BE2C (cell line): ENCODE measurements around the gene FAM171A1.

ENCODE experiments used
- DNase-seq: peaks from one replicate; pipeline ENCODE4 v3.0.0-alpha.2; 2020
- H3K27me3 ChIP-seq: fragments of 250-450 bp; sonication (Bioruptor Pico); 2 replicates; pipeline ENCODE4 v1.5.1; 2020; ENCODE audit warnings: mild to moderate bottlenecking
- H3K36me3 ChIP-seq: fragments of 250-450 bp; sonication (Bioruptor Pico); 2 replicates; pipeline ENCODE4 v1.5.1; 2020; ENCODE audit warnings: mild to moderate bottlenecking
- H3K4me1 ChIP-seq: fragments of 250-450 bp; sonication (Bioruptor Pico); 2 replicates; pipeline ENCODE4 v1.5.1; 2020
- H3K4me3 ChIP-seq: 2 replicates; pipeline ENCODE4 v1.5.1; 2011; ENCODE audit warnings: low read depth, low read length
- H3K9me3 ChIP-seq: fragments of 250-450 bp; sonication (Bioruptor Pico); 2 replicates; pipeline ENCODE4 v1.5.1; 2020
- TF ChIP-seq, protein P1 (sequence below): IDR thresholded peaks from 2 replicates; pipeline ENCODE4 v1.5.1; 2012; ENCODE audit warnings: mild to moderate bottlenecking, low read depth, low read length

The FAM171A1 gene

DNA sequence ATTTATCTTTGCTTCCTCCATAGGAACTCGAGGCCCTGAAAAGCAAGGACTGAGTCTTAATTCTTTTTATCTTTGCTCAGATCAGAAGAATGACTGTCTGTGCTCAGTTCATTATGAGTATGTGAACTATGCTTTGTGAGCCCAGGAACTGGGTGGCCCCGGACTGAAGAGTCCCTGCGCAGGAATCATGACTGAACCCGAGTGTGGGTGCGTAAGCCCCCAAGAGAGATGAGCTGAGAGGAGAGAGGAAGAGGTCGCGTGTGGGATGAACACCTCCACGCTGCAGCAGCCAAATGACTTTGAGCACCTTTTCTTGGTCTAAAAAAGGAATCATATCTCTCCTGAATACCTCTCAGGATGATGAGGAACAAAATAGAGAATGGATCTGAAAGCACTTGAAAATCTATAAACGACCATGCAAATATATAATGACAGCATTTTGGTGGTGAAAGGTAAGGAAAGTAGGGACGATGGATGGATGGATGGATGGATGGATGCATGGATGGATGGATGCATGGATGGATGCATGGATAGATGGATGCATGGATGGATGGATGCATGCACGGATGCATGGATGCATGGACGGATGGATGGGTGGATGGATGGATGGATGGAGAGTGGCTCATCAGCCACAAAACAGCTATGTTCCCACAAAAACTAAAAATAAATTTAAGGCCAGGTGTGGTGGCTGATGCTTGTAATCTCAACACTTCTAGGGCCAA is 19.8 kb downstream of the FAM171A1 start:
- DNase-seq, result no peak
- TF ChIP-seq, protein P1, sequence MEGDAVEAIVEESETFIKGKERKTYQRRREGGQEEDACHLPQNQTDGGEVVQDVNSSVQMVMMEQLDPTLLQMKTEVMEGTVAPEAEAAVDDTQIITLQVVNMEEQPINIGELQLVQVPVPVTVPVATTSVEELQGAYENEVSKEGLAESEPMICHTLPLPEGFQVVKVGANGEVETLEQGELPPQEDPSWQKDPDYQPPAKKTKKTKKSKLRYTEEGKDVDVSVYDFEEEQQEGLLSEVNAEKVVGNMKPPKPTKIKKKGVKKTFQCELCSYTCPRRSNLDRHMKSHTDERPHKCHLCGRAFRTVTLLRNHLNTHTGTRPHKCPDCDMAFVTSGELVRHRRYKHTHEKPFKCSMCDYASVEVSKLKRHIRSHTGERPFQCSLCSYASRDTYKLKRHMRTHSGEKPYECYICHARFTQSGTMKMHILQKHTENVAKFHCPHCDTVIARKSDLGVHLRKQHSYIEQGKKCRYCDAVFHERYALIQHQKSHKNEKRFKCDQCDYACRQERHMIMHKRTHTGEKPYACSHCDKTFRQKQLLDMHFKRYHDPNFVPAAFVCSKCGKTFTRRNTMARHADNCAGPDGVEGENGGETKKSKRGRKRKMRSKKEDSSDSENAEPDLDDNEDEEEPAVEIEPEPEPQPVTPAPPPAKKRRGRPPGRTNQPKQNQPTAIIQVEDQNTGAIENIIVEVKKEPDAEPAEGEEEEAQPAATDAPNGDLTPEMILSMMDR, result no peak
- H3K4me1 ChIP-seq, result no peaks in the 10 kb centered on the region

DNA sequence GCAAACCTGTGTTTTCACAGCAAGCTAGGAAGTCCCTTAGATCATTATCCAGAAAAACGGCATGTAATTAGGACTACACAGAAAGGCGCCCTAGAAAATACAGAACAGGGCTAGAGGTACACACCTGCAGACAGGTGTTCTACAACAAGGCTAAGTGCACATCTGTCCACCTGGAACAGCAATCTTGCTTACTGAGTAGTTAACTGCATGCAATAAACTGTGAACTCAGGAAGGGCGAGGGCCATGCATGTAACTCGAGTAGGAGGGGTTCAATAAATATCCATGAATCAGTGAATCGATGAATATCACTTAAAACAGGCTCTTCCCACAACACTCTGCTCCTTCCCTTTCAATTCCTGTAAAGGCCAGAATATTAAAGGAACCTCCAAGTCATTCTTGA is 22.0 kb downstream of the FAM171A1 start:
- no peak for DNase-seq
- H3K4me3 ChIP-seq, result no peak overlapping the region
- TF ChIP-seq, protein P1, result no peak
- no peaks in the 10 kb centered on the region for H3K27me3 ChIP-seq
- H3K9me3 ChIP-seq, result no peaks in the 10 kb centered on the region
- no peaks in the 10 kb centered on the region for H3K4me1 ChIP-seq
- no peaks in the 10 kb centered on the region for H3K36me3 ChIP-seq

More for the DNA sequence above, 19.8 kb downstream of the FAM171A1 start:
- Histone ChIP-seq H3K36me3 (no peaks in the 10 kb centered on the region), H3K9me3 (no peaks in the 10 kb centered on the region), H3K27me3 (no peaks in the 10 kb centered on the region), H3K4me3 (no peak overlapping the region)

DNA sequence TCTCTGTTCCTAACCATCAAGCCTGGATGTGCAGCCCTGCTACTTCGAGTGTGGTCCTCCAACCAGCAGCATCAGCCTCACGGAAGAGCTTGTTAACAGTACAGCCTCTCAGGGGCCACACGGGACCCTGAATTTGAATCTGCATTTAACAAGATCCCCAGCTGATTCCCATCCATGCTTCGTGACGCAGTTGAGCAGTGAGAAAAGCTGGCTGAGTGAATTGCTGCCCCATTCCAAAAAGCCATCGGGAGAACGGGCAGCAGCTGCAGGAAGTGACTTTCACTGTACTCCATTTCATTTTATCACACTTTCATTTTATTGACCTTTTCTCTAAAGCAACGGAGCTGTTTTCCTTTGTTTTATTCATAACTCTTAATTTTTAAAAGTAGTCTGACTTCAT is 22.5 kb downstream of the FAM171A1 start:
- DNase-seq, result no peak
- H3K4me3 ChIP-seq, result no peak overlapping the region
- H3K4me1 ChIP-seq, result no peaks in the 10 kb centered on the region
- H3K9me3 ChIP-seq, result no peaks in the 10 kb centered on the region
- no peaks in the 10 kb centered on the region for H3K36me3 ChIP-seq
- H3K27me3 ChIP-seq, result no peaks in the 10 kb centered on the region
- TF ChIP-seq, protein P1, result no peak

DNA sequence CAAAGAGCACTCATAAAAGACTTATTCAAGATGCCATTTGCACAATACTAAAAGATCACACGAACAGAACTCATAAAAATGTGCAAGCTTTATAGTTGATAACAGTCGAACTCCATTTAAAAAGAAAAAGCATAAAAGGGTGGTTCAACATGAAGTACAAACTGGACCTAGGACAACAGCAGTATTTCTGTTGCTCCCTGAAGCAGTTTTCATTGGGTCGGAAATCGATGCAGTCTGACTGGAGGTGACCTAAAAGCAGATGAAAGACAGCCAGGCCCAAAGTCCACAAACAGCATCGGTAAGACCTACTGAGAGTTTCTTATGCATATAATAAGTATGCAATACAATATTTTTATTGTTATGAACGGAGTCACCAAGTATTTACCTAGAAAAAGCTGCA is 23.9 kb downstream of the FAM171A1 start:
- Histone ChIP-seq H3K4me1 (no peaks in the 10 kb centered on the region), H3K4me3 (no peak overlapping the region), H3K36me3 (no peaks in the 10 kb centered on the region), H3K9me3 (no peaks in the 10 kb centered on the region), H3K27me3 (no peaks in the 10 kb centered on the region)
- TF ChIP-seq, protein P1, result no peak
- DNase-seq, result no peak

DNA sequence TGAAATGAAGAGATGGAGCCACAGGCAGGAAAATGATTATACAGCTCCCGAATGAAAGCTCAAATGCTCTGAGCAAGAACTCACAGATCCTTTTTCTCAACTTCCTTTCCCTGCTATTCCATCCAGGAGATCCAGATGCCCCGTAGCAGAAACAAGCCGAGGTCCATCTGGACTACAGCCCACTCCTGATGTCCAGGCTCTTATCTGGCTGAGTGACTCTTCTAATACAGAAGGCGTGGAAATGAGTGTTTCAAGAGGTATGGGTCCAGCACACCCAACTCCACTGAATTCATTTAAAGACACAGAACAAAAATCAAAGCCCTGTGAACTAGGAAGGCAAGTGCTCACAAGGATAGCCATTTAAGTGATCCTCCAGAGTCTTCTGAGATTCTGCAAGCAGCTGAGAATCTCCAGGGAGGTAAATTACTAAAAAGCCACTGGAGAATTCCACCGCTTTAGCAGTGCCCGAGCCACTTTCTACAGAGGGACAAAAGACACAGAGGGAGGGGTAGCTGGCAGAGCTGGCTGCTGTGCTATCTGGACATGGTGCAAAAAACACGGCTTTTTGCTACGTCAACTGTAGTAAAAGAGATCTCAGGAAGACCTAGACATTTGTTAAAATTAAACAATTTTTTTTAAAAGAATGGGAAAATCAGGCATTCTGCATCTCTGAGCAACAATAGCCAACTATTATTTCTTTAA is 24.5 kb downstream of the FAM171A1 start:
- no peaks in the 10 kb centered on the region for H3K27me3 ChIP-seq

More for the DNA sequence above, 24.5 kb downstream of the FAM171A1 start:
- no peaks in the 10 kb centered on the region for H3K9me3 ChIP-seq
- TF ChIP-seq, protein P1, result no peak
- no peak for DNase-seq
- no peaks in the 10 kb centered on the region; the same call in 1 of the 2 replicates for H3K4me1 ChIP-seq
- H3K4me3 ChIP-seq, result no peak overlapping the region
- no peaks in the 10 kb centered on the region for H3K36me3 ChIP-seq
